ENCODE results near the gene EMP3. TPM values are rescaled to one million over a fixed set of nuclear protein-coding genes. Genes with fewer than 3 reads are reported as not detected.

EMP3 gene
- total and polyA plus RNA-seq, 9 of the 15 experiments (the other 6 are each of a cell fraction or from before 2014, with no cell fraction given): 123 to 386 (median 296) TPM

DNA sequence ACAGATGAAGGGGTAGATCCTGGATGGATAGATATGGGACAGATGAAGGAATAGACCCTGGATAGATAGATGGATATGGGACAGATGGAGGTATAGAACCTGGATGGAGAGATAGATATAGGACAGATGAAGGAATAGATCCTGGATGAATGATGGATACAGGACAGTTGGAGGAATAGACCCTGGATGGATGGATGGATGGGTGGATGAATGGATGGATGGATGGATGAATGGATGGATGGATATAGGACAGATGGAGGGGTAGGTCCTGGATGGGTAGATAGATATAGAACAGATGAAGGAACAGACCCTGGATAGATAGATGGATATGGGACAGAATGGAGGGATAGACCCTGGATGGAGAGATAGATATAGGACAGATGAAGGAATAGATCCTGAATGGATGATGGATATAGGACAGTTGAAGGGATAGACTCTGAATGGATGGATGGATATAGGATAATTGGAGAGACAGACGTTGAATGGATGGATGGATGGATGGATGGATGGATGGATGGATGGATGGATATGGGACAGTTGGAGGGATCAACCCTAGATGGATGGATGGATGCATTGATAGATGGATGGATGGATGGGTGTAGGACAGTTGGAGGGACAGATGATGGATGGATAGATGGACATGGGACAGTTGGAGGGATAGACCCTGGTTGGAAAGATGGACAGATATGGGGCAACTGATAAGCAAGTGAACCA lies 23.3 kb upstream of the EMP3 start:
- no peak for FAIRE-seq
- Histone ChIP-seq H3K27me3 (ENCODE audit: control insufficient read depth in 2 of 2, insufficient read depth in 2 of 2, low read length in 2 of 2) (peaks cover 12 to 27% of the 10 kb centered on the region in 2 experiments; a peak in 4 of 5 replicates), H3K4me3 (no peak overlapping the region), H3K79me2 (ENCODE audit: control insufficient read depth, insufficient read depth, low read length) (no peaks in the 10 kb centered on the region), H3K4me1 (replicated peaks in 1 of 2; ENCODE audit: control insufficient read depth in 2 of 2, insufficient read depth in 2 of 2, low read length in 2 of 2) (peaks cover 0 to 22% of the 10 kb centered on the region in 2 experiments; a peak in 1 of 5 replicates), H3K9me3 (replicated peaks; ENCODE audit: control insufficient read depth, insufficient read depth, low read depth, low read length) (no peaks in the 10 kb centered on the region), H3K4me2 (ENCODE audit: insufficient read depth, low read length) (no peak overlapping the region), H3K9me1 (ENCODE audit: control insufficient read depth, insufficient read depth, low read length) (no peaks in the 10 kb centered on the region), H2AFZ (ENCODE audit: low read depth, low read length) (no peak overlapping the region), H3K9ac (ENCODE audit: insufficient read depth in 1 of 2, low read depth in 2 of 2, low read length in 2 of 2) (no peak overlapping the region), H3K36me3 (ENCODE audit: control insufficient read depth, insufficient read depth, low read length) (no peaks in the 10 kb centered on the region), H4K20me1 (replicated peaks; ENCODE audit: control insufficient read depth, insufficient read depth, low read length) (no peaks in the 10 kb centered on the region), H3K27ac (ENCODE audit: extremely low read depth, low read depth, low read length) (no peak overlapping the region)
- BruUV-seq (replicated peaks): no TSS peak
- no peak for ATAC-seq
- TF ChIP-seq MEF2D (tag; conservative IDR thresholded peaks at IDR 0.05; ENCODE audit: low read depth): no peak
- intact Hi-C loops (cut with micrococcal nuclease) (no loop called here), in situ Hi-C loops (cut with MboI) (loop anchor here (5.0 to 10.0 kb wide), 2 partner anchors 45 to 337 kb away; no protein-coding TSS in a partner anchor)
- CTCF ChIA-PET (ENCODE audit: low intra/inter-chr PET ratio): no interaction called here
- POLR2A ChIA-PET: no interaction called here
- WGBS (ENCODE audit: insufficient coverage, low coverage, missing lambda C conversion rate): 0% methylated on average over 1 of the region's 1 CpG
- no peak for DNase-seq (ENCODE audit: extremely low read depth in 1 of 4, low spot score in 3 of 4)

GRCh38 chr19:48302600-48302959 lies 22.8 kb upstream of the EMP3 start:
- Histone ChIP-seq H3K4me3 (no peak overlapping the region), H3K9me1 (ENCODE audit: control insufficient read depth, insufficient read depth, low read length) (no peaks in the 10 kb centered on the region), H3K4me1 (replicated peaks in 1 of 2; ENCODE audit: control insufficient read depth in 2 of 2, insufficient read depth in 2 of 2, low read length in 2 of 2) (peaks cover 0 to 17% of the 10 kb centered on the region in 2 experiments; a peak in 1 of 5 replicates), H3K27me3 (ENCODE audit: control insufficient read depth in 2 of 2, insufficient read depth in 2 of 2, low read length in 2 of 2) (peaks cover 12 to 27% of the 10 kb centered on the region in 2 experiments; a peak in 4 of 5 replicates), H3K9ac (ENCODE audit: insufficient read depth in 1 of 2, low read depth in 2 of 2, low read length in 2 of 2) (peak overlapping the region in 1 of 2 experiments; percentile 42; a peak in 2 of 4 replicates), H2AFZ (ENCODE audit: low read depth, low read length) (no peak overlapping the region), H3K79me2 (ENCODE audit: control insufficient read depth, insufficient read depth, low read length) (no peaks in the 10 kb centered on the region), H3K4me2 (ENCODE audit: insufficient read depth, low read length) (no peak overlapping the region), H3K36me3 (ENCODE audit: control insufficient read depth, insufficient read depth, low read length) (no peaks in the 10 kb centered on the region), H3K9me3 (replicated peaks; ENCODE audit: control insufficient read depth, insufficient read depth, low read depth, low read length) (no peaks in the 10 kb centered on the region), H3K27ac (ENCODE audit: extremely low read depth, low read depth, low read length) (no peak overlapping the region), H4K20me1 (replicated peaks; ENCODE audit: control insufficient read depth, insufficient read depth, low read length) (no peaks in the 10 kb centered on the region)
- BruUV-seq (replicated peaks): no TSS peak
- POLR2A ChIA-PET: no interaction called here
- 13% methylated on average over 12 of the region's 12 CpGs for WGBS (ENCODE audit: insufficient coverage, low coverage, missing lambda C conversion rate)
- CTCF ChIA-PET (ENCODE audit: low intra/inter-chr PET ratio): no interaction called here
- ATAC-seq (no peak), DNase-seq (ENCODE audit: extremely low read depth in 1 of 4, low spot score in 3 of 4) (no peak), FAIRE-seq (no peak)
- intact Hi-C loops (cut with micrococcal nuclease): no loop called here
- in situ Hi-C loops (cut with MboI): loop anchor here (5.0 to 10.0 kb wide), 2 partner anchors 45 to 338 kb away; no protein-coding TSS in a partner anchor
- TF ChIP-seq IRF2 (CRISPR knock-in tag; IDR thresholded peaks at IDR 0.05) (no peak), SAP30 (IDR thresholded peaks at IDR 0.05; ENCODE audit: borderline replicate concordance, insufficient read depth, low read depth, low read length, poor library complexity, severe bottlenecking) (no peak), ARHGAP35 (IDR thresholded peaks at IDR 0.05; ENCODE audit: partially characterized antibody) (no peak), HNRNPH1 (optimal IDR thresholded peaks at IDR 0.05; ENCODE audit: low read depth, low read length) (no peak), ZNF316 (IDR thresholded peaks at IDR 0.05) (no peak), CREB1 (IDR thresholded peaks at IDR 0.05) (no peak), CREB1 (CRISPR knock-in tag; IDR thresholded peaks at IDR 0.05) (no peak), ZC3H8 (IDR thresholded peaks at IDR 0.05) (no peak), STAG1 (CRISPR knock-in tag; IDR thresholded peaks at IDR 0.05; ENCODE audit: borderline replicate concordance) (no peak)
- TF ChIP-seq, protein P1, sequence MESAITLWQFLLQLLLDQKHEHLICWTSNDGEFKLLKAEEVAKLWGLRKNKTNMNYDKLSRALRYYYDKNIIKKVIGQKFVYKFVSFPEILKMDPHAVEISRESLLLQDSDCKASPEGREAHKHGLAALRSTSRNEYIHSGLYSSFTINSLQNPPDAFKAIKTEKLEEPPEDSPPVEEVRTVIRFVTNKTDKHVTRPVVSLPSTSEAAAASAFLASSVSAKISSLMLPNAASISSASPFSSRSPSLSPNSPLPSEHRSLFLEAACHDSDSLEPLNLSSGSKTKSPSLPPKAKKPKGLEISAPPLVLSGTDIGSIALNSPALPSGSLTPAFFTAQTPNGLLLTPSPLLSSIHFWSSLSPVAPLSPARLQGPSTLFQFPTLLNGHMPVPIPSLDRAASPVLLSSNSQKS (CRISPR knock-in tag; IDR thresholded peaks at IDR 0.05): no peak

Data from K562 (cell line).